BE2C (cell line): ENCODE measurements around the gene FETUB.
A peak's percentile ranks its signal among the peaks of the same experiment; 100 is the strongest.

Experiments used
- DNase-seq: peaks from one replicate; pipeline ENCODE4 v3.0.0-alpha.2; 2020
- H3K27me3 ChIP-seq: fragments of 250-450 bp; sonication (Bioruptor Pico); 2 replicates; pipeline ENCODE4 v1.5.1; 2020; ENCODE audit warnings: mild to moderate bottlenecking
- H3K36me3 ChIP-seq: fragments of 250-450 bp; sonication (Bioruptor Pico); 2 replicates; pipeline ENCODE4 v1.5.1; 2020; ENCODE audit warnings: mild to moderate bottlenecking
- H3K4me1 ChIP-seq: fragments of 250-450 bp; sonication (Bioruptor Pico); 2 replicates; pipeline ENCODE4 v1.5.1; 2020
- H3K4me3 ChIP-seq: 2 replicates; pipeline ENCODE4 v1.5.1; 2011; ENCODE audit warnings: low read depth, low read length
- H3K9me3 ChIP-seq: fragments of 250-450 bp; sonication (Bioruptor Pico); 2 replicates; pipeline ENCODE4 v1.5.1; 2020
- TF ChIP-seq, protein P1 (sequence below): IDR thresholded peaks from 2 replicates; pipeline ENCODE4 v1.5.1; 2012; ENCODE audit warnings: mild to moderate bottlenecking, low read depth, low read length

Gene FETUB

DNA sequence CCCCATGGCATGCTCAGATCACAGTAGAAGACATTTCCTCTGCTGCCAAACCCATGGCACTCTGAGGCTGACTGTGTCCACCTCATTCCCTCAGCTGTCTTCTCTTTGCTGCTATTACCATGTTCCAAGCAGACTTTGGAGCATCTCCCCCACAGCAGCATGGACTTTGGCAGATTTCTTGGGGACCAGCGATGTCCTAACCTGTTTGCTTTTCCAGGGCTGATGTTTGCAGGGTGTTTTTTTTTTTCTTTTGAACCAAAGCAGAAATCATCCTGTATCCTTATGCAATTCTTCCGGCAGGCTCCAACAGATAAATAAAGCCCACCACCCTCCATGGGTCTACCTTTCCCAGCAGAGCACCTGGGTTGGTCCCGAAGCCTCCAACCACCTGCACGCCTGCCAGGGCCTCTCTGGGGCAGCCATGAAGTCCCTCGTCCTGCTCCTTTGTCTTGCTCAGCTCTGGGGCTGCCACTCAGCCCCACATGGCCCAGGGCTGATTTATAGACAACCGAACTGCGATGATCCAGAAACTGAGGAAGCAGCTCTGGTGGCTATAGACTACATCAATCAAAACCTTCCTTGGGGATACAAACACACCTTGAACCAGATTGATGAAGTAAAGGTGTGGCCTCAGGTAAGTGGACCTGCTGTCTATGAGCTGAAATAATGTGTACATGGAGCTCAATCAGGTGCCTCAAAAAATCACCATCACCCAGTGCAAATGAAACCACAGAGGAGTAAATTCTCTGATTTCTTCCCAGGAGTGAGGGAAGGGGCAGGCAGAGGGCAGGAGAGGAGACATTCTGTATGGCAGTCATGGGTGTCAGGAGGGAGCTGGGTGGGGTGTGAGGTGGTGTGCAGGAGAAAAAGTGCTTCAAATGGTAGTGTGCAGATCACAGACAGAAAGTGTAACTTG, 27.2 kb upstream of the FETUB start, which contains the start of gene AHSG:
Gene AHSG, plus strand, starts transcription at position 340 of the 916 bp plus-strand sequence. Its CDS starts 82 bp downstream, at position 422.
- Histone ChIP-seq H3K9me3 (no peaks in the 10 kb centered on the region), H3K36me3 (no peaks in the 10 kb centered on the region), H3K27me3 (peaks cover 3% of the 10 kb centered on the region; the same call in 1 of the 2 replicates), H3K4me3 (no peak within 1 kb of the TSS), H3K4me1 (no peaks in the 10 kb centered on the region)
- TF ChIP-seq, protein P1, sequence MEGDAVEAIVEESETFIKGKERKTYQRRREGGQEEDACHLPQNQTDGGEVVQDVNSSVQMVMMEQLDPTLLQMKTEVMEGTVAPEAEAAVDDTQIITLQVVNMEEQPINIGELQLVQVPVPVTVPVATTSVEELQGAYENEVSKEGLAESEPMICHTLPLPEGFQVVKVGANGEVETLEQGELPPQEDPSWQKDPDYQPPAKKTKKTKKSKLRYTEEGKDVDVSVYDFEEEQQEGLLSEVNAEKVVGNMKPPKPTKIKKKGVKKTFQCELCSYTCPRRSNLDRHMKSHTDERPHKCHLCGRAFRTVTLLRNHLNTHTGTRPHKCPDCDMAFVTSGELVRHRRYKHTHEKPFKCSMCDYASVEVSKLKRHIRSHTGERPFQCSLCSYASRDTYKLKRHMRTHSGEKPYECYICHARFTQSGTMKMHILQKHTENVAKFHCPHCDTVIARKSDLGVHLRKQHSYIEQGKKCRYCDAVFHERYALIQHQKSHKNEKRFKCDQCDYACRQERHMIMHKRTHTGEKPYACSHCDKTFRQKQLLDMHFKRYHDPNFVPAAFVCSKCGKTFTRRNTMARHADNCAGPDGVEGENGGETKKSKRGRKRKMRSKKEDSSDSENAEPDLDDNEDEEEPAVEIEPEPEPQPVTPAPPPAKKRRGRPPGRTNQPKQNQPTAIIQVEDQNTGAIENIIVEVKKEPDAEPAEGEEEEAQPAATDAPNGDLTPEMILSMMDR = no peak
- DNase-seq = no peak

- no peaks in the 10 kb centered on the region for H3K9me3 ChIP-seq
- H3K27me3 ChIP-seq = peaks cover 9% of the 10 kb centered on the region; the same call in 1 of the 2 replicates
- DNase-seq = no peak
- TF ChIP-seq, protein P1 = no peak
- H3K4me3 ChIP-seq = no peak overlapping the region
- H3K4me1 ChIP-seq = no peaks in the 10 kb centered on the region
- H3K36me3 ChIP-seq = no peaks in the 10 kb centered on the region
Observed at GRCh38 chr3:186613637-186614265, 26.4 kb upstream of the FETUB start.

DNA sequence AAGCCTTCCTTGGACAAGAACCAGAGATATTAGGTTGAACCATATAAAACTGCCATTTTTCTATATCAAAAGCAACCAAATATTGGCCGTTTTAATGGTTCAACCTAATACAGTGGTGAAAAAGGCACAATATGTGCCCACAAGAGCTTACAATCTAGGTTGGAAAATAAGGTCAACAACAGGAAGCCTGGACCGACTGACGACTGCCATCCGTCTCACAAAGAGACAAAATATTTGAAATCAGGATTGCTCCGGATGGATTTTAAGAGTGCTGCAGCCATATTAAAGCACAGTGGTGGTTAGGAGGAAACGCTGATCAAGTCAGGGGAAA, 26.0 kb upstream of the FETUB start:
- Histone ChIP-seq H3K4me3 (no peak overlapping the region), H3K27me3 (peaks cover 9% of the 10 kb centered on the region; the same call in 1 of the 2 replicates), H3K4me1 (no peaks in the 10 kb centered on the region), H3K9me3 (no peaks in the 10 kb centered on the region), H3K36me3 (no peaks in the 10 kb centered on the region)
- DNase-seq = no peak
- TF ChIP-seq, protein P1 = no peak

DNA sequence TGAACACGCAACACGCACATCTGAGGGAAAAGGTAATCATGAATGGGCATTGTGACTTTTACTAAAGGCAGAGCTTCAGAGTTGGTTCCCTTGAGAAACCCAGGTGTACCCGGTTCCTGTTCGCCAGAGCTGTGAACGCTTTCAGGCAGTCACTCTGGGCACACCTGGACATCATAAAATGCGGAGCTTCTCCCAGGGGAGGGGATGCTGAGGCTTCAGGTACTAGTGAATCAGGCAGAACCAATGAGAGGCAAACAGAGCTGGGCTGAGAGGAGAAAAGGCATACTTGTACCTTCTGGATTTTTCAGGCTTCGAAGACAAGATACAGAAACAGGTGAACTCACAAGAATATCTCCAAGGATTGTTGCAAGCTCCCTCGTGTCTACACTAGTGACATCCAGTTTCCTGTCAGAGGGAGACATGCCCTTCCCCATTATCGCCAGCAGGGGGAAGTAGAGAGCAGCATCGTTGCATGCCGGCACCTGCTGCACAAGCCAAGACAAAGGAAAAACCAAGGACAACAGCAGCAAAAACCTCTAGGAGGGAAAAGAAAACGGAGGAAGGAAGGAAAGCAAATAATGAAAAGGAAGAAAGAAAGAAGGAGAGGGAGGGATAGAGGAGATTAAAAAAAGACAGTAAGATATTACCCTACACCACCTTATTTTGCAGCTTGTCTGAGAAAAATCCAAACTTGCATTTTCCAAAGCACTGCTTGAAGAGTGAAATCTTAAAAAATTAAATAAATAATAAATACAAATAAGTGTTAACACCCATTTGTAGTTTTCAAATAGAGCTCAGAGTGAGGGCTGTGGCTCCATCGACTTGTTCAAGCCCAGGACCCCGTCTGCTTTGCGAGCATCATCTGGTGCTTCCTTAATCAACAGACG, 25.4 kb upstream of the FETUB start:
- H3K27me3 ChIP-seq = peaks cover 9% of the 10 kb centered on the region; the same call in 1 of the 2 replicates
- TF ChIP-seq, protein P1 = peak; percentile 99
- DNase-seq = peak; percentile 70
- H3K4me1 ChIP-seq = no peaks in the 10 kb centered on the region
- no peaks in the 10 kb centered on the region for H3K9me3 ChIP-seq
- no peaks in the 10 kb centered on the region for H3K36me3 ChIP-seq
- no peak overlapping the region; the same call in 1 of the 2 replicates for H3K4me3 ChIP-seq

DNA sequence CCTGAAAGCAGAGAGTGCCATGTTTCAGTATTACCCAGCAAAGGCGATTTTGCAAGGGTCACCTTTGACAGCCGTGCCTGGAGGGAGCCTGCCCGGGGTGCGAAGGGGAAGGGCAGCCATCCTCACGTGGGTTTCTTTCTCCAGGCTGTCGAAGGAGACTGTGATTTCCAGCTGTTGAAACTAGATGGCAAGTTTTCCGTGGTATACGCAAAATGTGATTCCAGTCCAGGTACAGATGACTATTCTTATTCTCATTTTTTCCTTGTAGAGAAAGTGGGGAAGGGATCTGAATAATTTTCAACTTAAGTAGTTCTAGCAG, 23.9 kb upstream of the FETUB start:
- TF ChIP-seq, protein P1 = no peak
- Histone ChIP-seq H3K27me3 (peaks cover 9% of the 10 kb centered on the region; the same call in 1 of the 2 replicates), H3K36me3 (no peaks in the 10 kb centered on the region), H3K4me3 (no peak overlapping the region), H3K9me3 (no peaks in the 10 kb centered on the region), H3K4me1 (no peaks in the 10 kb centered on the region)
- no peak for DNase-seq
